ENCODE measurements around the gene CH25H.
A peak's percentile ranks its signal among the peaks of the same experiment; 100 is the strongest.
"Not testable (repeated sequence)": the region's sequence is repeated elsewhere in the genome, so short reads cannot be mapped to it uniquely, and the experiment has no call there.

CH25H gene, protein sequence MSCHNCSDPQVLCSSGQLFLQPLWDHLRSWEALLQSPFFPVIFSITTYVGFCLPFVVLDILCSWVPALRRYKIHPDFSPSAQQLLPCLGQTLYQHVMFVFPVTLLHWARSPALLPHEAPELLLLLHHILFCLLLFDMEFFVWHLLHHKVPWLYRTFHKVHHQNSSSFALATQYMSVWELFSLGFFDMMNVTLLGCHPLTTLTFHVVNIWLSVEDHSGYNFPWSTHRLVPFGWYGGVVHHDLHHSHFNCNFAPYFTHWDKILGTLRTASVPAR

DNA sequence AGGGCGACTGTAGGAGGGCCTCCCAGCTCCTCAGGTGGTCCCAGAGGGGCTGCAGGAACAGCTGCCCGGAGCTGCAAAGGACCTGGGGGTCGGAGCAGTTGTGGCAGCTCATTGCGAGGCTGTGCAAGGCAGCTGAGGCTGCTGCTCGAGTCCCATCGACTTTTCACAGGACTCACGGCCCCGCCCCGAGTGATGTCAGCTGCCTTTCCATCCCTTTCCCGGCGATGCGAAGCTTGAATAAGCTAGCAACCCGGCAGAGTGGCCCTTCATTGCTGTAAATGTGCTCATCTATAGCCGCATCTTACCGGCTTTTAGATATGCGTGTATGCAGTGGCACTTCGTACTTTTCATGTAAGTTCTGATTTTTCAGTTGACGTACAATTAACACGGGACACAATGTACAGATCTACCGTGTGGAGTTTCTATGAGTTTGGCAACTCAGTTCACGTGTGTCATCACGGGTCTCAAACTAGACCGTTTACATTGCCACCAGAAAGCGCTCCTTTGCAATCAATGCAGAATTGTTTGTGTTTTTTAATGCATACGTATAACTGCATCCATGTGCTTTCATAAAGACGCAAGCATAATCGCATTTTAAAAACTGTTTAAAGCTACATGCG, at the start of gene CH25H:
Gene CH25H (minus strand): TSS at position 137 of the 620 bp plus-strand sequence. CDS start 25 bp downstream, at position 112.
- Histone ChIP-seq H3K36me3 (no peaks in the 10 kb centered on the region), H3K27me3 (ENCODE audit: insufficient read depth, low read depth, severe bottlenecking) (peaks cover 13% of the 10 kb centered on the region), H3K27ac (no peak within 1 kb of the TSS), H3K4me3 (ENCODE audit: low read depth, low read length) (peak within 1 kb of the TSS; percentile 67), H3K9me3 (ENCODE audit: severe bottlenecking) (no peaks in the 10 kb centered on the region)
- TF ChIP-seq, protein P1, sequence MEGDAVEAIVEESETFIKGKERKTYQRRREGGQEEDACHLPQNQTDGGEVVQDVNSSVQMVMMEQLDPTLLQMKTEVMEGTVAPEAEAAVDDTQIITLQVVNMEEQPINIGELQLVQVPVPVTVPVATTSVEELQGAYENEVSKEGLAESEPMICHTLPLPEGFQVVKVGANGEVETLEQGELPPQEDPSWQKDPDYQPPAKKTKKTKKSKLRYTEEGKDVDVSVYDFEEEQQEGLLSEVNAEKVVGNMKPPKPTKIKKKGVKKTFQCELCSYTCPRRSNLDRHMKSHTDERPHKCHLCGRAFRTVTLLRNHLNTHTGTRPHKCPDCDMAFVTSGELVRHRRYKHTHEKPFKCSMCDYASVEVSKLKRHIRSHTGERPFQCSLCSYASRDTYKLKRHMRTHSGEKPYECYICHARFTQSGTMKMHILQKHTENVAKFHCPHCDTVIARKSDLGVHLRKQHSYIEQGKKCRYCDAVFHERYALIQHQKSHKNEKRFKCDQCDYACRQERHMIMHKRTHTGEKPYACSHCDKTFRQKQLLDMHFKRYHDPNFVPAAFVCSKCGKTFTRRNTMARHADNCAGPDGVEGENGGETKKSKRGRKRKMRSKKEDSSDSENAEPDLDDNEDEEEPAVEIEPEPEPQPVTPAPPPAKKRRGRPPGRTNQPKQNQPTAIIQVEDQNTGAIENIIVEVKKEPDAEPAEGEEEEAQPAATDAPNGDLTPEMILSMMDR (IDR thresholded peaks at IDR 0.05; ENCODE audit: low read depth, low read length): no peak
- peak; percentile 49 for DNase-seq

DNA sequence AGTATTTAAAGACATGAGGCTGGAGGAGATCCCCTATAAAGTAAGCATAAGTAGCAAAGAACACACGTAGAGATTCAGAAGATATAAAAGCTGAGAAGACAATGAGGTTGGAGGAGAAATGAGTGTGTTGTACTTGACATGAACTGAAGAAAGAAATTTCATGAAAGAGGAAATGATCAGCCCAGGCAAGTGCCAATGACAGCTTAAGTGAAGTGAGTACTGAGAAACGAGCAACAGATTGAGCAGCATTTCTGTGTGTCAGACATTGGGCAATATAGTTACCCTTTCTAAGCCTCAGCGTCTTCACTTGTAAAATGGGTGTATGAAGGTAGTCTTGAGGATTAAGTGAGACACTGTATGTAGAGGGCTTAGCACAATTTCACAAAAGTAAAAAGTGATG, 49.2 kb upstream of the CH25H start:
- DNase-seq: no peak

DNA sequence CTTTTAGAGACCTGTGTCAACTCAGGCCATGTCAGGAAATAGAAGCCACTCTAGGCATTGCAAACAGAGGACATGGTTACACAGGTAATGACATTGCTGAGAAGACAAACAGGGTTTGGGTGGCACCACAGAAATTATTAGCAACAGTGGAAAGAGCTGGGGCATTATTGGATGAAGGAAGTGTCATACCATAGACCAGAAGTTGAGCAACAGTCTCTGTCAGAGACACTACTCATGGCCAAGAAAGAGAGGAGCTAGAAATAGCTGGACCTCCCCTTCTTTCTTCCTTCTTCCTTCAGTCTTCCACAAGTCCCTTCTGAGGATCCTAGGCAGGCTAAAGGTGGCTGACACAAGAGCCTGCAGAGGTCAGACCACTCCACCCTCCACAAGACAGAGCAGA, 48.7 kb upstream of the CH25H start:
- no peak overlapping the region for H3K27ac ChIP-seq
- TF ChIP-seq, protein P1 (IDR thresholded peaks at IDR 0.05; ENCODE audit: low read depth, low read length): no peak
- H3K4me3 ChIP-seq (ENCODE audit: low read depth, low read length): no peak overlapping the region

More for the DNA sequence above, 49.2 kb upstream of the CH25H start:
- Histone ChIP-seq H3K36me3 (no peaks in the 10 kb centered on the region), H3K27me3 (ENCODE audit: insufficient read depth, low read depth, severe bottlenecking) (no peaks in the 10 kb centered on the region), H3K9me3 (ENCODE audit: severe bottlenecking) (peaks cover 10% of the 10 kb centered on the region), H3K4me3 (ENCODE audit: low read depth, low read length) (no peak overlapping the region), H3K27ac (no peak overlapping the region)
- TF ChIP-seq, protein P1 (IDR thresholded peaks at IDR 0.05; ENCODE audit: low read depth, low read length): no peak

DNA sequence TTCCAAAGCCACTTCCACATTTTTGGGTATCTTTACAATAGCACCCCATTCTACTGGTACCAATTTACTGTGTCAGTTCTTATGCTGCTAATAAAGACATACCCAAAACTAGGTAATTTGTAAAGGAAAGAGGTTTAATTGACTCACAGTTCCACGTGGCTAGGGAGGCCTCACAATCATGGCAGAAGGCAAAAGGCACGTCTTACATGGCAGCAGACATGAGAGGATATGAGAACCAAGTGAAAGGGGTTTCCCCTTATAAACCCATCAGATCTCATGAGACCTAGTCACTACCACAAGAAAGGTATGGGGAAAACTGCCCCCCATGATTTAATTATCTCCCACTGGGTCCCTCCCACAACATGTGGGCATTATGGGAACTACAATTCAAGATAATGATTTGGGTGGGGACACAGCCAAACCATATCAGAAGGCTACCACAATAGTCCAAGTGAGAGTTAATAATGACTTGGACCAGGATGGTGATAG, 48.0 kb upstream of the CH25H start:
- H3K36me3 ChIP-seq; H3K27ac ChIP-seq; H3K4me3 ChIP-seq (ENCODE audit: low read depth, low read length); H3K27me3 ChIP-seq (ENCODE audit: insufficient read depth, low read depth, severe bottlenecking); DNase-seq: not testable (repeated sequence)
- peaks cover 10% of the 10 kb centered on the region for H3K9me3 ChIP-seq (ENCODE audit: severe bottlenecking)

More for the DNA sequence above, 48.7 kb upstream of the CH25H start:
- peaks cover 10% of the 10 kb centered on the region for H3K9me3 ChIP-seq (ENCODE audit: severe bottlenecking)
- H3K36me3 ChIP-seq: no peaks in the 10 kb centered on the region
- DNase-seq: no peak
- no peaks in the 10 kb centered on the region for H3K27me3 ChIP-seq (ENCODE audit: insufficient read depth, low read depth, severe bottlenecking)

DNA sequence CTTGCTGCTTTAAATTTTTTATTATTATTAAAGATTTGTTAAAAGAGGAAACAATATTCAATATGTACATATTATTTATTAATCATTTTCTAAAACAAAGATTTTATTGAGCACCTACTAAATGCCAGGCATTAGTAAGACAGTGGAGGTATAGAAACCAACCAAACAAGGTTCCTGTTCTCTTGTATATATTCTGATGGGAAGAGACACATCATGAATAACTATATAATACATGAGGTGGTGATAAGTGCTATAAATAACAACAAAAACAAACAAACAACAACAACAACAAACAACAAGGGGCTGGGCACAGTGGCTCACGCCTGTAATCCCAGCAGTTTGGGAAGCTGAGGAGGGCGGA, 45.1 kb upstream of the CH25H start:
- no peak for DNase-seq
- Histone ChIP-seq H3K36me3 (no peaks in the 10 kb centered on the region), H3K27ac (no peak overlapping the region), H3K9me3 (ENCODE audit: severe bottlenecking) (peaks cover 10% of the 10 kb centered on the region), H3K27me3 (ENCODE audit: insufficient read depth, low read depth, severe bottlenecking) (no peaks in the 10 kb centered on the region), H3K4me3 (ENCODE audit: low read depth, low read length) (peak overlapping the region; percentile 96; the same call in 1 of the 2 replicates)
- TF ChIP-seq, protein P1 (IDR thresholded peaks at IDR 0.05; ENCODE audit: low read depth, low read length): no peak

DNA sequence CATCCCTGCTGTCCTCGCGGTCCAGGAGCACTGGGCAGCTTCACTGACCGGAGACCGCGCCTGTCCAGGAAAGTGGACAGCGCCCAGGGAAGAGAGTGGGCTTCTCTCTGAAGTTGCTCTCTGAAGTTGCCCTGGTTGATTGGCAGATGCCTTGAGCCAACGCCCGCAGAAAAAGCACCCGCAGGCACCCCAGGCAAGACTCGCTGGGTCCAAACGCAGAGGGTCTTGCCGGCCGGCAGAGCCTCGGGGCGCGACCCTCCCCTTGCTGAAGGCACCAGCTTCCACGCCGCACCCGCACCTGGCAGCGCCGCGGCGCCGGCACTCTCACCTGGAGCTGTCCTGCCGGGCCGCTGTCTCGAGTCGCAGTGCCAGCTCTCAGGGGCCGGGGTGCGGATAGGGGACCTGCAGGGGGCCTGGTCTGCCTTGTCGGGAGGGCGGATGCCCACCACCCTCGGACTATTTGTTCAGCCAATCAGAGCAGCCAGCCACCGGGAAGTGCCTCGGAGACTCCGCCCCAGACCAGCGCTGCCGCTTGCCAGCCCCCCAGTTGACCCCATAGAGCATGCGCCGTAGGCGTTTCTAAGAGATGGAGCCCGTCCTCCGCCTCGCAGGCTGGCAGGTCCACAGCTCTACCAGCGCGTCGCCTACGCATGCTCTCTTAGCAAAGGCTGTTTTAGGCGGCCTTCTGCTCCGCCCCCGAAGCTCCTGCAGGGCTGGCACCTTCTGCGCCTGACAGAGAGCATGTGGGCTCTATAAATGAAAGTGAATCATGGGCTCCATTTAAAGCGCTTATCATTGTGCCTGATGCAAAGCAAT, 44.5 kb upstream of the CH25H start, which contains the start of gene LIPA:
Gene LIPA (minus strand): TSS at position 367 of the 816 bp plus-strand sequence. CDS start 4,127 bp downstream, outside the sequence.
- H3K27me3 ChIP-seq (ENCODE audit: insufficient read depth, low read depth, severe bottlenecking): no peaks in the 10 kb centered on the region
- peak within 1 kb of the TSS; percentile 96 for H3K4me3 ChIP-seq (ENCODE audit: low read depth, low read length)
- no peaks in the 10 kb centered on the region for H3K36me3 ChIP-seq
- H3K27ac ChIP-seq: no peak within 1 kb of the TSS; the same call in 1 of the 2 replicates
- TF ChIP-seq, protein P1 (IDR thresholded peaks at IDR 0.05; ENCODE audit: low read depth, low read length): no peak
- DNase-seq: peak; percentile 99
- H3K9me3 ChIP-seq (ENCODE audit: severe bottlenecking): peaks cover 10% of the 10 kb centered on the region

Data from WERI-Rb-1 (cell line).